Erythroblast (primary cell): ENCODE measurements around the gene LMBR1.

Source experiments
- GATA1 ChIP-seq: IDR thresholded peaks from 2 replicates; pipeline ENCODE4 v1.6.1; 2011; ENCODE audit warnings: low read depth, mild to moderate bottlenecking, control low read depth, low read length, moderate library complexity
- POLR2A ChIP-seq: IDR thresholded peaks from 2 replicates; pipeline ENCODE4 v1.6.1; 2011; ENCODE audit warnings: mild to moderate bottlenecking, low read length

GRCh38 chr7:156778201-156778600 lies 114.8 kb downstream of the LMBR1 start:
- no peak for TF ChIP-seq POLR2A
- TF ChIP-seq GATA1: no peak
